K562 (cell line): Measurements from ENCODE around the gene SCUBE1. TPM values are rescaled to one million over a fixed set of nuclear protein-coding genes. Genes with fewer than 3 reads are reported as not detected.

Source experiments
- NCOA2 ChIP-seq, 2 experiments: fragments of 450-650 bp; IDR thresholded peaks; 2 replicates each; pipeline ENCODE4 v1.6.1; 2018; ENCODE audit warnings: mild to moderate bottlenecking in 2 of 2, moderate library complexity in 1 of 2; ENCODE audit not compliant: partially characterized antibody in 2 of 2
- polyA plus RNA-seq, 8 experiments: library from polyadenylated mRNA; depleted of rRNA in 4 of 8; stranded (reverse) in 5 of 8; unstranded in 3 of 8; fragments of >200 nt; fragmentation: Nextera tagmentation in 2 of 8; fragmentation: Illumina TruSeq in 1 of 8; extraction: Ambion mirVana in 2 of 8; extraction: Trizol in 1 of 8; gene quantifications; 2 replicates each; pipeline versions ENCODE4 v1.2.1 to v1.2.3, GENCODE V29; 2011 to 2014; ENCODE audit warnings: inconsistent platforms in 1 of 8, missing spikeins in 1 of 8
- total RNA-seq, 7 experiments: library from RNA; depleted of rRNA in 6 of 7; stranded (reverse); fragments of >200 nt in 6 of 7; fragmentation: Illumina TruSeq in 2 of 7; extraction: Trizol in 2 of 7; gene quantifications; 2 replicates each; pipeline versions ENCODE4 v1.2.1 to v1.2.3, GENCODE V29; 2011 to 2021; ENCODE audit warnings: low replicate concordance in 1 of 7
- TF ChIP-seq, protein P1 (sequence below): fragments of 200-800 bp; sonication (Bioruptor generic); IDR thresholded peaks from 2 replicates; pipeline ENCODE4 v1.6.1; 2016; ENCODE audit warnings: missing genetic modification characterization, missing compliant biosample characterization
- TF ChIP-seq, protein P2 (sequence below): fragments of 450-650 bp; IDR thresholded peaks from 2 replicates; pipeline ENCODE4 v1.6.1; 2018; ENCODE audit not compliant: partially characterized antibody

The SCUBE1 gene
- total and polyA plus RNA-seq, 9 of the 15 experiments (the other 6 are each of a cell fraction or from before 2014, with no cell fraction given): 0.03 to 0.47 (median 0.29) TPM; not detected in 6

DNA sequence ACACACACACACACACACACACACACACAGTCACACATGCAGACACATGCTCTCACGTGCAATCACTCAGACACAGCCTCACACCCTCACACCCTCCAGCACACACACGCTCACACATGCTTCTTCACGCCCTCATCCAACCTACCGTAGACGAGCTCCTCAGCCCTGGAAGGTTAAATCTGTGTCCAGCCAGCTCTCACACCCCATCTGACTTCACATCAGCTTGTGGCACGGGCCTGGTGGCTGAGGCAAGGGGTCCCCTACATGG lies 1.3 kb upstream of the SCUBE1 start (continued):
- TF ChIP-seq, protein P1, sequence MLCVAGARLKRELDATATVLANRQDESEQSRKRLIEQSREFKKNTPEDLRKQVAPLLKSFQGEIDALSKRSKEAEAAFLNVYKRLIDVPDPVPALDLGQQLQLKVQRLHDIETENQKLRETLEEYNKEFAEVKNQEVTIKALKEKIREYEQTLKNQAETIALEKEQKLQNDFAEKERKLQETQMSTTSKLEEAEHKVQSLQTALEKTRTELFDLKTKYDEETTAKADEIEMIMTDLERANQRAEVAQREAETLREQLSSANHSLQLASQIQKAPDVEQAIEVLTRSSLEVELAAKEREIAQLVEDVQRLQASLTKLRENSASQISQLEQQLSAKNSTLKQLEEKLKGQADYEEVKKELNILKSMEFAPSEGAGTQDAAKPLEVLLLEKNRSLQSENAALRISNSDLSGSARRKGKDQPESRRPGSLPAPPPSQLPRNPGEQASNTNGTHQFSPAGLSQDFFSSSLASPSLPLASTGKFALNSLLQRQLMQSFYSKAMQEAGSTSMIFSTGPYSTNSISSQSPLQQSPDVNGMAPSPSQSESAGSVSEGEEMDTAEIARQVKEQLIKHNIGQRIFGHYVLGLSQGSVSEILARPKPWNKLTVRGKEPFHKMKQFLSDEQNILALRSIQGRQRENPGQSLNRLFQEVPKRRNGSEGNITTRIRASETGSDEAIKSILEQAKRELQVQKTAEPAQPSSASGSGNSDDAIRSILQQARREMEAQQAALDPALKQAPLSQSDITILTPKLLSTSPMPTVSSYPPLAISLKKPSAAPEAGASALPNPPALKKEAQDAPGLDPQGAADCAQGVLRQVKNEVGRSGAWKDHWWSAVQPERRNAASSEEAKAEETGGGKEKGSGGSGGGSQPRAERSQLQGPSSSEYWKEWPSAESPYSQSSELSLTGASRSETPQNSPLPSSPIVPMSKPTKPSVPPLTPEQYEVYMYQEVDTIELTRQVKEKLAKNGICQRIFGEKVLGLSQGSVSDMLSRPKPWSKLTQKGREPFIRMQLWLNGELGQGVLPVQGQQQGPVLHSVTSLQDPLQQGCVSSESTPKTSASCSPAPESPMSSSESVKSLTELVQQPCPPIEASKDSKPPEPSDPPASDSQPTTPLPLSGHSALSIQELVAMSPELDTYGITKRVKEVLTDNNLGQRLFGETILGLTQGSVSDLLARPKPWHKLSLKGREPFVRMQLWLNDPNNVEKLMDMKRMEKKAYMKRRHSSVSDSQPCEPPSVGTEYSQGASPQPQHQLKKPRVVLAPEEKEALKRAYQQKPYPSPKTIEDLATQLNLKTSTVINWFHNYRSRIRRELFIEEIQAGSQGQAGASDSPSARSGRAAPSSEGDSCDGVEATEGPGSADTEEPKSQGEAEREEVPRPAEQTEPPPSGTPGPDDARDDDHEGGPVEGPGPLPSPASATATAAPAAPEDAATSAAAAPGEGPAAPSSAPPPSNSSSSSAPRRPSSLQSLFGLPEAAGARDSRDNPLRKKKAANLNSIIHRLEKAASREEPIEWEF (CRISPR knock-in tag): no peak
- no peak for TF ChIP-seq NCOA2 (IDR thresholded peaks at IDR 0.05; ENCODE audit: partially characterized antibody in 2 of 2)
- TF ChIP-seq, protein P2, sequence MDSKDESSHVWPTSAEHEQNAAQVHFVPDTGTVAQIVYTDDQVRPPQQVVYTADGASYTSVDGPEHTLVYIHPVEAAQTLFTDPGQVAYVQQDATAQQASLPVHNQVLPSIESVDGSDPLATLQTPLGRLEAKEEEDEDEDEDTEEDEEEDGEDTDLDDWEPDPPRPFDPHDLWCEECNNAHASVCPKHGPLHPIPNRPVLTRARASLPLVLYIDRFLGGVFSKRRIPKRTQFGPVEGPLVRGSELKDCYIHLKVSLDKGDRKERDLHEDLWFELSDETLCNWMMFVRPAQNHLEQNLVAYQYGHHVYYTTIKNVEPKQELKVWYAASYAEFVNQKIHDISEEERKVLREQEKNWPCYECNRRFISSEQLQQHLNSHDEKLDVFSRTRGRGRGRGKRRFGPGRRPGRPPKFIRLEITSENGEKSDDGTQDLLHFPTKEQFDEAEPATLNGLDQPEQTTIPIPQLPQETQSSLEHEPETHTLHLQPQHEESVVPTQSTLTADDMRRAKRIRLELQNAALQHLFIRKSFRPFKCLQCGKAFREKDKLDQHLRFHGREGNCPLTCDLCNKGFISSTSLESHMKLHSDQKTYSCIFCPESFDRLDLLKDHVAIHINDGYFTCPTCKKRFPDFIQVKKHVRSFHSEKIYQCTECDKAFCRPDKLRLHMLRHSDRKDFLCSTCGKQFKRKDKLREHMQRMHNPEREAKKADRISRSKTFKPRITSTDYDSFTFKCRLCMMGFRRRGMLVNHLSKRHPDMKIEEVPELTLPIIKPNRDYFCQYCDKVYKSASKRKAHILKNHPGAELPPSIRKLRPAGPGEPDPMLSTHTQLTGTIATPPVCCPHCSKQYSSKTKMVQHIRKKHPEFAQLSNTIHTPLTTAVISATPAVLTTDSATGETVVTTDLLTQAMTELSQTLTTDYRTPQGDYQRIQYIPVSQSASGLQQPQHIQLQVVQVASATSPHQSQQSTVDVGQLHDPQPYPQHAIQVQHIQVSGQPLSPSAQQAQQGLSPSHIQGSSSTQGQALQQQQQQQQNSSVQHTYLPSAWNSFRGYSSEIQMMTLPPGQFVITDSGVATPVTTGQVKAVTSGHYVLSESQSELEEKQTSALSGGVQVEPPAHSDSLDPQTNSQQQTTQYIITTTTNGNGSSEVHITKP: no peak
